Fibroblast of skin of left biceps (primary cell): ENCODE results near the gene GALNS.

ENCODE experiments used
- DNase-seq, 2 experiments: peaks; one replicate each; pipeline ENCODE4 v3.0.0-alpha.2; 2013; ENCODE audit warnings: low read depth in 2 of 2

GALNS gene

GRCh38 chr16:88875703-88876234 lies 19.0 kb upstream of the GALNS start:
- no peak for DNase-seq

- DNase-seq, result no peak
Observed at GRCh38 chr16:88874938-88875599, 18.3 kb upstream of the GALNS start.

DNA sequence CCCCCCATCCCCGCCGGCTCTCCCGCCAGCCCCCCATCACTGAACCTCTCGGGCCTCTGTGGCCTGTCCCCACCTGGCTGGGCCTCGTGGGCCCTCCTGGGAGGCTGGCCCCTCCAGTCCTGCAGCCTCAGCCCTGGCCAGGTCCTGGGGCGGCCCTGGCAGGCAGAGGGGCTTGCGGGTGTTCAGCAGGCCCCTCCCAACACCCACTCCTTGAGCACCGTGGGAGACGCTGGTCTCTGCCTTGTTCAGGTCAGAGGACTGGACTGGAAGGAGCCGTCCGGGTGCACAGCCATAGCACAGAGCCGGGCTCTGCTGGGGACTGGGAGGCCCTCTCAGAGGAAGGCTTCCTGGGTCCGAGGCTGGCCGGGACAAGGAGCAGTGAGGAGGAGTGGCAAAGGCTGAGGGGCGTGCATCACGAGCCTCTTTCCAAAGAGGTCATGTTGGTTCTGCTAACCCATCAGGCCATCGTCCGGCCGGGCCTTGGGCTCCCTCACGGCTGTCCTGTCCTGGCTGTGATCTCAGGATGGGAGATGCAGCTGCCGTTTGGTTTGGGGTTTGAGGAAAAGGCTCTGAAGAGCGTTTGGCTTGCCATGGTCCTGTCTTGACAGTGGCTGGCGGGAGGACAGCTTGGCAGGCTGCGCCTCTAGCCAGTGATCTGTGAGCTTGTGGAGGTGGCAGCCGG lies 16.0 kb upstream of the GALNS start:
- no peak for DNase-seq

DNA sequence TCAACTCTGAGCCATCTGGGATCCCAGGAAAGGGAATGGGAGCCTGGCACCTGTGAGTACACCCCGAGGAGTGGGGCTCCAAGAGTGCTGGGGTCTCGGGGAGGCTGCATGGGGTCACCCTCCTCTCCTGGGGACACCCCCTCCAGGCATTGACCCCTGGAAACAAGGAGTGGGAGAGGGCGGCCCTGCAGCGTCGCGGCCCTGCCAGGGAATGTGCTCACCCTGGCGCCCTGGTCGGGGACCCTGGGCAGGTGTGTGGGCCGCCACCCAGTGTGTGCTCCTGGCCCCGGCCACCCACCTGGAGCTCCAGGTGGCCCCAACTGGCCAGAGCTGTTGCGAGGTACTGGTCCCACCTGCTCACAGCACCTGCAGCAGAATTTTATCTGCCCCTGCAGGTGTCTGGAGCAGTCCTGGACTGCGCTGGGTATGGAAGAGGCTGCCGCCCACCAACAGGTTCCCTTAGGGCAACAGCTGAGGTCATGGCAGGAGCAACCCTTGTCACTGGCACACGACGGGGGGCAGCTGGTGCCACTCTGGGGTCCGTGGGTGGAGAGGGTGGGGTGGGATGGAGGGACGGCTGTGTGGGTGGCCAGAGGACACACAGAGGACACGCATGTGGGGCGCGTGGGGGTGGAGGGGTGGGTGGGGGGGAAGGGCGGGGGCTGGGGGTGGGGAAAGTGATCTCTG lies 15.1 kb upstream of the GALNS start:
- DNase-seq, result no peak

GRCh38 chr16:88871349-88871702 lies 14.6 kb upstream of the GALNS start:
- no peak for DNase-seq

DNA sequence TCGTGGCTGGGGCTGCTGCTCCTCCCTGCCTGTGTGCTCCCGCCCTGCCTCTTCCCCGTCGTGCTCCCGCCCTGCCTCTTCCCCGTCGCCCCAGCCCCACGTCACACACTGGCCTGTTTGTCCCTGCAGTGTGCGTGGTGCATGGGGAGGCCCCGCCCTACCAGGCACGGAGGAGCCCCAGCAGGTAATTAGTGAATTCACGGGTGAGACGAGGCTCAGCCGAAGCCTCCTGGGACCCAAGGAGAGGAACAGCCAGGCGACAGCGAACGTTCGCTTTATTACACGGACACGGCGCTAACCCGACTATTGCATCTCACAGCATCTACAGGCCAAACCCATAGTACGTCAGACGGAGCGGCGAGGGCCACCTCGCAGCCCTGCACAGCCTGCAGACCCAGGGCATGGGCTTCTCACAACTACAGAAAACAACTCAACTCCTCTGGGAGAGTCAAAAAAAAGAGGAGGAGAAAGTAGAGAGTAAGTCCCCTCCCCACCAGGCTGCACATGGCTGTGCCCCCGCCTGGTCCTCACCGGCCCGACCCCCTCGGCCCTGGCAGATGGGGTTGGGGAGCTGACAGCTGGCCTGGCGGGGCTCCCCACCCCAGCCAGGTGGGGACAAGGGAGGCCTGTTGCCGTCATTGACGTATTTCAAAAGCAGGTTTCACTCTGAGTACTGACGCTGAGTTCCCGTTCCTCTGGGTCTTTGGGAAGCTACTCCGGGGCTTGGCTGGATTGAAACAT lies 14.0 kb upstream of the GALNS start:
- DNase-seq, result no peak

- DNase-seq, result no peak
Observed at GRCh38 chr16:88869673-88869980, 12.9 kb upstream of the GALNS start.

DNA sequence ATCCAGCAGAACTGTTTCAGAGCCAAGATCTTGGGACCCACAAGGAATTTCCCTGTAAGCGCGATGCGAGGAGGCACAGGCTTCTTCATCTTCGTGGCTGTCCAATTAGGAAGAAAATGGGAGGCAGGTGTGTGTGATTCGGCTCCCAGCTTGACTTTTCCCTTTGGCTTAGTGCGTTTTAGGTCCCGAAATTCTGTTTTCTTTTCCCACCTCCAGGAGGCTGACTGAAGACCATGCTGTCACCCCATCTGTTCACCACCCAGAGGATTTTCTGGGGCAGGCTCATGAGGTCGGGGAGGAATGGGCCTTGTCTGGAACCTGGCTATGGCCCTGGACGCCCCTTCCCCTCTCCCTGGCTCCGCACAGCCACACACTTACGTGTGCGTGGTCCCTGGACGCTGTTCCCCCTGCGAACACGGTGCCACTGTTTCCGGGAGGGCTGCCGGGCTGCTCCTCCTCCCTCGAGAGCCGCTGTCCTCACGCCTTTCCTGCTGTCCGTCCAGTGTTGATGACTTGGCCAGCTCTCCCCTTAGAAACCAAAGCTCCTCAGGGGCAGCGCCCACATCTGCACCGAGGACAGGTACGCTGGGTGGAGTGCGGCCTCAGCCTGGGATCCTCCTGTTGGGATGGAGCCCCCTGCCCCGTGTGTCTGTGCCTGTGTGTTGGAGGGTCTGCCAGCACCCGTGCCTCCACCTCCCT lies 12.4 kb upstream of the GALNS start:
- no peak for DNase-seq

DNA sequence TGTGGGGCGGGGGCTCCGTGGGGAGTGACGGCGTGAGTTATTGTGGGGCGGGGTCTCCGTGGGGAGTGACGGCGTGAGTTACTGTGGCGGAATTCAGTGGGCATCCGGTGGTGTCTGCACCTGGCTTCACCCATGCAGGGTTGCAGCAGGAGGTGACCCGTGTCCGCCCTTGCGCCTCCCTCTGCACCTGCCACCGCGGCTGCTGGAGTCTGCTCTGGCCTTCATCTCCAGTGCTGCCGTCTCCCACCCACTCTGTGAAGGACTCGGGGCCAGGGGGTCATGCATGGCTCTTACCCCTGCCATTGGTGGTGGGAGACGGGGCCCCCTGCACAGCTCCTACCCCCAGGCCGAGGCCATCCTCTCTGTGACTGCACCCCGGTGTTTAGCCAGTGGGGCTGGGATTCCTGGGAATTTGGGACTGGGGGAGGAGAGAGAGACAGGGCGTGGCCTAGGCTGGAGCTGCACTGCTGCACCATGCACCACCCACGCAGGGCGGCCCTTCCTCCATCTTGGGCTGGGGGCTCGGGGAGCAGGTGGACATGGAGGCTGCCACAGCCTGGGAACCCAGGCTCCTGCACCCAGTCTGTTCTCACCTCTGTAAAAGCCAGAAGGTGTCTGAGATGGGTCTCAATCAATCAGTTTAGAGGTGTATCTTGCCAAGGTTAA lies 11.0 kb upstream of the GALNS start:
- DNase-seq, result no peak

- no peak for DNase-seq
Observed at GRCh38 chr16:88866151-88866920, 9.6 kb upstream of the GALNS start, which contains the start of gene PABPN1L. Gene PABPN1L (minus strand): TSS chr16:88866660. CDS start chr16:88866606, 54 bp downstream.

- no peak for DNase-seq
Observed at GRCh38 chr16:88865742-88866141, 9.0 kb upstream of the GALNS start.

DNA sequence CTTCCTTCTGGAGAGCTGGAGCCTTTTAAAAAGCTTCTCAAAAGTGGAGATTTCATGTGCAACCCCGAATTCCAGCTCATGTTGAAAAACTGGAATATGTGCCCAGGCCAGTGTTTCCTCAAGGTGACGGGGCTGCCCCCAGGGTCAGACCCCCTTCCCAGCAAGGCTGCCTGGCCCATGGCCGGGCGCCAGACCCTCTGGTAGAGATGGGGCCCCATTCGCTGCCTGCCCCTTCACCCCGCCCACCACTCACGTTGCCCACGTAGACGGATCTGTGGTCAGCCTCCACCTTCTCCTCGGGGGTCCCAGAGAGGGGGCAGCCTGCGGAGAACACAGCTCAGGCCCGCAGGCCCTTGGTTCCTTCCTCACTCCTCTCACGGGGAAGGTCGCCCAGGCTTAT lies 8.6 kb upstream of the GALNS start:
- DNase-seq, result no peak

GRCh38 chr16:88864521-88864920 lies 7.8 kb upstream of the GALNS start:
- no peak for DNase-seq

GRCh38 chr16:88864099-88864498 lies 7.4 kb upstream of the GALNS start:
- DNase-seq, result no peak

GRCh38 chr16:88863426-88863825 lies 6.7 kb upstream of the GALNS start:
- no peak for DNase-seq

- no peak for DNase-seq
Observed at GRCh38 chr16:88862968-88863367, 6.2 kb upstream of the GALNS start.

GRCh38 chr16:88861359-88861758 lies 4.6 kb upstream of the GALNS start:
- DNase-seq, result no peak

DNA sequence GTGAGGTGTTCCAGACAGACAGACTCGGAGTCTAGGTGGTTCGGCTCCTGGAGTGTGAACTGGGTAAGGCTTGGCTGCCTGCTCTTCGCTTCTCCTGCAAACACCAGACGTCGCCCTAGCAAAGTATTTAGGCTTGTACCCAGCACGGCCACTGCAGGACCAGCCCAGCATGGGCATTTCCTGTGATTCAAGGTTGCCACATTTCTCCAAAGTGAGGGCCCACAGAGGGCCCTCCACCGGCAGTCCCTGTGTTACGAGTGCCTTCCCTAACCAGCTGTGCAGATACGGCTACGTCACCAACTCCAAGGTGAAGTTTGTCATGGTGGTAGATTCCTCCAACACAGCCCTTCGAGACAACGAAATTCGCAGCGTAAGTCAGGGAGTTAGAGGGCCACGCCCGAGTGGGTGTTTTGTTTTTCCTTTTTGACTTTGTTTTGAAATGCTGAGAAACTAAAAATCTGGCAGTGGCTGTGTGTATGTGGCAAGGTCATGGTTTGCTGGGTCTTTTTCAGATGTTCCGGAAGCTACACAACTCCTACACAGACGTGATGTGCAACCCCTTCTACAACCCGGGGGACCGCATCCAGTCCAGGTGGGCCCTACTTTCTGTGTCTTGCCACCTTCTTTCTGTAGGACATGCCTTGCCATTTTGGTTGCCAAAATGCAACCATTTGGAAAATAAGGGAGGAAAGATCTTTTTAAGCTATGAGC lies 2.8 kb upstream of the GALNS start:
- DNase-seq, result no peak

DNA sequence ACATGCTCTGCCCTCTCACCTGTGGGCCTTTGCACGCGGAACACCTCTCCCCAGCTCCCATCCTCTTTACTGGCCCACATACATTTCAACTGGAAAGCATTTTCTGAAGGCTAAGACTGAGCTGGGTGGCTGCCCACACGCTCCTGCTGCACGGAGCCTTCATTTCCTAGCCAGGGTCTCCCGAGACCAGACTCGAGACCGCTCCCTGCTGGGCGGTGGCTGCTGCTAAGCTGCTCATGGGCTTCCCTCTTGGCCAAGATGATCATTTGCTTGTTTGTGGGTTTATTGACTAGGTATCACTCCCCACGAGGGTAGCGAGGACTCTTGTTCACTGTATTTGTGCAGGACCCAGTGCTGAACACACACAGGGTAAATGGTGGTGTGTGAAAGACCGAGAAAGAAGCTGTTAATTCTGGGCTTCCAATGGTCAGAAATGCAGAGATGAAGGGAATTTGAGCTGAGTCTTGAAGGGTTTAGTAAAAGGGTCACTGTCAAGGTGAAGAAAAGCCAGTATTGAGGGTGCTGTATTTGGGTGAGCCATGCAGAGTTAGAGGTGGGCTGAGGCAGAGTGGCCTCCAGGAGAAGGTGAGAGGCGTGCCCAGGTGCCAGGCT lies 1.1 kb upstream of the GALNS start:
- peak; percentile 14 to 21 for DNase-seq
